Measurements from ENCODE around the gene RAB18. TPM values are rescaled to one million over a fixed set of nuclear protein-coding genes. Genes with fewer than 3 reads are reported as not detected.

The RAB18 gene
- total and polyA plus RNA-seq, 2 donors (not counting 1 experiment from before 2014, with no cell fraction given), result 8.4 to 60.5 TPM

DNA sequence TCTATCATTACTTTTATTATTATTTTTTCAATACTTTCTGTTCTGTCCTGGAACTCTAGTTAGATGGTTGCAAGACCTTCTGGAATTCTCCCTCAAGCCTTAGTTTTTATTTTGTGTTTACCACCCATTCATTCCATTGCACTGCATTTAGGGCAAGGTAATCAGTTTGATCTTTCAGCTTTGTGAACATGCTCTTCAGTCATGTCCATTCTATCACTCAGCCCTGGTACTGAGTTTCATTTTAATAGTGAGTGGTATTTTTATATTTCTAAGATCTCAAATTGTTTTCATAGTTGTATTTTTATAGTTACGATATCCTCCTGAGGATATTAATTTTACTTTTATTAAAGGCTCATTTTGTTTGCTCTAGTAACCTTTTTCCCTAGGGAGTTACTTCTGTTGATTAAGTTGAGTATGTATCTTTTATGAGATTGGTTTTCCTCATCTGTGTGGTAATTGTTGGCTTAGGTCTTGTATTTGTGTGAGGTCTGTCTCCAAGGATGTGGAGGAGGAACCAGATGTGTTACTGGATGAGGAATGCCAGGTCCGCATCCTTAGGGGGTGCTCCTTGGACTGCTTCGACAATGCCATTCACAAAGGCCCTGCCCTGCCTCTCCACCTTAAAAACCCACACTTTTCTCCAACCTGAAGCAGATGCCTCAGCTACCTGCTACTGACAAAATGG, 46.7 kb upstream of the RAB18 start:
- WGBS (ENCODE audit: insufficient coverage), result no CpG with 5 or more reads among the region's 3 CpGs
- H3K27me3 Mint-ChIP-seq, result peaks cover 36% of the 10 kb centered on the region
- H3K9ac ChIP-seq (ENCODE audit: low read length), result no peak overlapping the region
- no peaks in the 10 kb centered on the region for H3K4me1 Mint-ChIP-seq
- intact Hi-C loops (cut with micrococcal nuclease), result no loop called here
- no peak overlapping the region for H3K27ac Mint-ChIP-seq
- H3K4me3 Mint-ChIP-seq, result no peak overlapping the region
- no peak overlapping the region for H3K27ac ChIP-seq (ENCODE audit: low read length in 2 of 2)
- no peaks in the 10 kb centered on the region for H3K9me3 ChIP-seq (ENCODE audit: control extremely low read depth in 1 of 3, control insufficient read depth in 2 of 3, insufficient read depth in 1 of 3, low read length in 2 of 3)
- ATAC-seq (ENCODE audit: low read depth), result no peak
- H3K27me3 ChIP-seq (replicated peaks in 1 of 4; ENCODE audit: control extremely low read depth in 1 of 4, control insufficient read depth in 3 of 4, insufficient read depth in 4 of 4, low read length in 3 of 4), result no peaks in the 10 kb centered on the region
- H3K36me3 ChIP-seq (replicated peaks in 1 of 2; ENCODE audit: control extremely low read depth in 1 of 2, control insufficient read depth in 1 of 2, extremely low read depth in 1 of 2, insufficient read depth in 2 of 2, low read length in 1 of 2), result no peaks in the 10 kb centered on the region
- no peak overlapping the region for H2AFZ ChIP-seq (ENCODE audit: insufficient read depth, low read depth, low read length, poor library complexity, severe bottlenecking)
- no peak overlapping the region for H3K4me3 ChIP-seq (ENCODE audit: control extremely low read depth in 1 of 5, extremely low read depth in 1 of 5, insufficient read depth in 1 of 5, low read depth in 2 of 5, low read length in 4 of 5)
- DNase-seq, result no peak
- H3K79me2 ChIP-seq (ENCODE audit: control insufficient read depth, insufficient read depth, low read length), result no peaks in the 10 kb centered on the region
- ChIA-PET POLR2A (no interaction called here), CTCF (no interaction called here)
- no peak for TF ChIP-seq EZH2 (IDR thresholded peaks at IDR 0.05; ENCODE audit: borderline replicate concordance, insufficient read depth, low read depth, low read length, poor library complexity, severe bottlenecking)
- TF ChIP-seq, protein P1, sequence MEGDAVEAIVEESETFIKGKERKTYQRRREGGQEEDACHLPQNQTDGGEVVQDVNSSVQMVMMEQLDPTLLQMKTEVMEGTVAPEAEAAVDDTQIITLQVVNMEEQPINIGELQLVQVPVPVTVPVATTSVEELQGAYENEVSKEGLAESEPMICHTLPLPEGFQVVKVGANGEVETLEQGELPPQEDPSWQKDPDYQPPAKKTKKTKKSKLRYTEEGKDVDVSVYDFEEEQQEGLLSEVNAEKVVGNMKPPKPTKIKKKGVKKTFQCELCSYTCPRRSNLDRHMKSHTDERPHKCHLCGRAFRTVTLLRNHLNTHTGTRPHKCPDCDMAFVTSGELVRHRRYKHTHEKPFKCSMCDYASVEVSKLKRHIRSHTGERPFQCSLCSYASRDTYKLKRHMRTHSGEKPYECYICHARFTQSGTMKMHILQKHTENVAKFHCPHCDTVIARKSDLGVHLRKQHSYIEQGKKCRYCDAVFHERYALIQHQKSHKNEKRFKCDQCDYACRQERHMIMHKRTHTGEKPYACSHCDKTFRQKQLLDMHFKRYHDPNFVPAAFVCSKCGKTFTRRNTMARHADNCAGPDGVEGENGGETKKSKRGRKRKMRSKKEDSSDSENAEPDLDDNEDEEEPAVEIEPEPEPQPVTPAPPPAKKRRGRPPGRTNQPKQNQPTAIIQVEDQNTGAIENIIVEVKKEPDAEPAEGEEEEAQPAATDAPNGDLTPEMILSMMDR (IDR thresholded peaks at IDR 0.05), result no peak
- no peak overlapping the region for H3K4me2 ChIP-seq (replicated peaks; ENCODE audit: low read depth, low read length, poor library complexity, severe bottlenecking)
- H3K4me1 ChIP-seq (ENCODE audit: control insufficient read depth in 2 of 2, insufficient read depth in 2 of 2, low read length in 2 of 2), result no peaks in the 10 kb centered on the region
- no peaks in the 10 kb centered on the region for H3K9me3 Mint-ChIP-seq (ENCODE audit: insufficient read depth)
- no peaks in the 10 kb centered on the region for H4K20me1 ChIP-seq (ENCODE audit: control insufficient read depth, insufficient read depth, low read length, poor library complexity, severe bottlenecking)

DNA sequence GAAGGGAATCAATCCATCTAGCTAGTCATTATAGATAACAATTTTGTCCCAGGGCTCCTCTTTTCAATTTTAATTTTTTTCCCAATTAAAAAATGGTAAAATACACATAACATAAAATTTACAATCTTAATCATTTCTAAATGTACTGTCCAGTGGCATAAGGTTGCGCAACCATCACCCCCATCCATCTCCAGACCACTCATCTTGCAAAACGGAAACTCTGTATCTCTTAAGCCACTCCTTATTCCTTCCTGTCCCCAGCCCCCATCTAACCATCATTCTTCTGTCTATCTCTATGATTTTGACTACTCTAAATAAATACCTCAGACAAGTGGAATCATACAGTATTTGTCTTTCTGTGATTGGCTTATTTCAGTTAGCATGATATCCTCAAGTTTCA, 46.1 kb upstream of the RAB18 start:
- no peak overlapping the region for H3K4me2 ChIP-seq (replicated peaks; ENCODE audit: low read depth, low read length, poor library complexity, severe bottlenecking)
- POLR2A ChIA-PET, result no interaction called here
- 0% methylated on average over 2 of the region's 2 CpGs for WGBS (ENCODE audit: insufficient coverage)
- H2AFZ ChIP-seq (ENCODE audit: insufficient read depth, low read depth, low read length, poor library complexity, severe bottlenecking), result no peak overlapping the region
- H3K79me2 ChIP-seq (ENCODE audit: control insufficient read depth, insufficient read depth, low read length), result no peaks in the 10 kb centered on the region
- H3K9me3 Mint-ChIP-seq (ENCODE audit: insufficient read depth), result no peaks in the 10 kb centered on the region
- no peak for DNase-seq
- H4K20me1 ChIP-seq (ENCODE audit: control insufficient read depth, insufficient read depth, low read length, poor library complexity, severe bottlenecking), result no peaks in the 10 kb centered on the region
- no peak overlapping the region for H3K27ac ChIP-seq (ENCODE audit: low read length in 2 of 2)
- H3K4me1 ChIP-seq (ENCODE audit: control insufficient read depth in 2 of 2, insufficient read depth in 2 of 2, low read length in 2 of 2), result peaks cover 0 to 3% of the 10 kb centered on the region in 2 donors
- no peak for TF ChIP-seq EZH2 (IDR thresholded peaks at IDR 0.05; ENCODE audit: borderline replicate concordance, insufficient read depth, low read depth, low read length, poor library complexity, severe bottlenecking)
- TF ChIP-seq, protein P1 (IDR thresholded peaks at IDR 0.05), result no peak
- intact Hi-C loops (cut with micrococcal nuclease), result no loop called here
- no peaks in the 10 kb centered on the region for H3K9me3 ChIP-seq (ENCODE audit: control extremely low read depth in 1 of 3, control insufficient read depth in 2 of 3, insufficient read depth in 1 of 3, low read length in 2 of 3)
- H3K4me1 Mint-ChIP-seq, result peaks cover 4% of the 10 kb centered on the region
- no peak overlapping the region for H3K9ac ChIP-seq (ENCODE audit: low read length)
- CTCF ChIA-PET, result no interaction called here
- no peak overlapping the region for H3K4me3 ChIP-seq (ENCODE audit: control extremely low read depth in 1 of 5, extremely low read depth in 1 of 5, insufficient read depth in 1 of 5, low read depth in 2 of 5, low read length in 4 of 5)
- no peak overlapping the region for H3K4me3 Mint-ChIP-seq
- H3K27ac Mint-ChIP-seq, result no peak overlapping the region
- H3K27me3 Mint-ChIP-seq, result peaks cover 33% of the 10 kb centered on the region
- no peaks in the 10 kb centered on the region for H3K36me3 ChIP-seq (replicated peaks in 1 of 2; ENCODE audit: control extremely low read depth in 1 of 2, control insufficient read depth in 1 of 2, extremely low read depth in 1 of 2, insufficient read depth in 2 of 2, low read length in 1 of 2)
- no peaks in the 10 kb centered on the region for H3K27me3 ChIP-seq (replicated peaks in 1 of 4; ENCODE audit: control extremely low read depth in 1 of 4, control insufficient read depth in 3 of 4, insufficient read depth in 4 of 4, low read length in 3 of 4)
- ATAC-seq (ENCODE audit: low read depth), result no peak

All from B cell (primary cell).